ENCODE results near the gene NRCAM. TPM values are rescaled to one million over a fixed set of nuclear protein-coding genes. Genes with fewer than 3 reads are reported as not detected.
A peak's percentile ranks its signal among the peaks of the same experiment; 100 is the strongest.

NRCAM gene
- polyA plus RNA-seq, 2 of the 4 experiments (the other 2 are of a cell fraction) = 129 to 210 TPM

GRCh38 chr7:108454674-108455550, 1.3 kb downstream of the NRCAM start:
- H3K4me2 ChIP-seq = peak overlapping the region; percentile 83
- POLR2A ChIA-PET = interaction anchor here (0.5 to 2.0 kb wide), 5 partner anchors 130 to 224 kb away, joined by 3 to 5 read pairs (median 3); no protein-coding TSS in a partner anchor
- 2% methylated on average over 13 of the region's 72 CpGs for WGBS (ENCODE audit: missing lambda C conversion rate)

DNA sequence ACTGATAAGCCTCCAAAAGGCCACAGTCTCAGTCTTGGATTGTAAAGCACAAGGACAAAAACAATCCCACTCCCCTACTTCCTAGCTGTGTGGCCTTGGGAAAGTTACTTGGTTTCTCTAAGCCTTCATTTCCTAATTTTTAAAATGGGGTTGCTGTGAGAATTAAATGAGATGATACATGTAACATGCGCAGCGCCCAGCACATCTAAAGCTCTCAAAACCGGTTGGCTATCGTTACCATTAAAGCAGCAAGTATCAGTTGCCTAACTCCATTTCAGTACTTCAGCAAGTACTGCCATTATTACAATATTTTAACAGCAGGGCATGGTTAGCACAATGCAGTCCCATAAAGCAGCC, 1.9 kb downstream of the NRCAM start:
- Histone ChIP-seq H3K4me3 (peak overlapping the region; percentile 76), H3K4me2 (peak overlapping the region; percentile 83), H3K4me1 (peaks cover 62% of the 10 kb centered on the region), H3K9me3 (no peaks in the 10 kb centered on the region), H3K27ac (peak overlapping the region; percentile 90 to 96)
- CTCF ChIA-PET = interaction anchor here (0.8 to 3.1 kb wide), 15 partner anchors 13 to 284 kb away, joined by 3 to 19 read pairs (median 6); no protein-coding TSS in a partner anchor
- 40% methylated on average over 4 of the region's 4 CpGs for WGBS (ENCODE audit: missing lambda C conversion rate)
- POLR2A ChIA-PET = interaction anchor here (0.5 to 2.0 kb wide), 4 partner anchors 129 to 223 kb away, joined by 3 to 4 read pairs (median 3); no protein-coding TSS in a partner anchor
- no peak for FAIRE-seq
- TF ChIP-seq KDM5A (IDR thresholded peaks at IDR 0.05) (no peak), RAD21 (conservative IDR thresholded peaks at IDR 0.05 in 1 of 2, IDR thresholded peaks at IDR 0.05 in 1 of 2) (no peak), MAFK (IDR thresholded peaks at IDR 0.05; ENCODE audit: partially characterized antibody) (no peak), PHF8 (IDR thresholded peaks at IDR 0.05; ENCODE audit: borderline replicate concordance, low read depth) (no peak), RFX5 (IDR thresholded peaks at IDR 0.05) (no peak), JUNB (IDR thresholded peaks at IDR 0.05) (no peak), HMGXB4 (CRISPR knock-in tag; IDR thresholded peaks at IDR 0.05; ENCODE audit: borderline replicate concordance) (no peak), RNF2 (IDR thresholded peaks at IDR 0.05; ENCODE audit: borderline replicate concordance, low read depth) (no peak), POLR2AphosphoS2 (conservative IDR thresholded peaks at IDR 0.05; ENCODE audit: low read length) (no peak), NR3C1 (IDR thresholded peaks at IDR 0.05) (no peak), ZNF302 (CRISPR knock-in tag; IDR thresholded peaks at IDR 0.05) (no peak), RARB (CRISPR knock-in tag; IDR thresholded peaks at IDR 0.05) (no peak)
- no peak for ATAC-seq
- no peak for DNase-seq (ENCODE audit: low read depth in 1 of 2, low spot score in 1 of 2)

More at GRCh38 chr7:108454674-108455550, 1.3 kb downstream of the NRCAM start:
- H3K27ac ChIP-seq = peak overlapping the region; percentile 90 to 96
- H3K9me3 ChIP-seq = no peaks in the 10 kb centered on the region
- peak; percentile 51 to 62 for ATAC-seq
- TF ChIP-seq CBX8 (IDR thresholded peaks at IDR 0.05) = no peak
- TF ChIP-seq RAD21 (conservative IDR thresholded peaks at IDR 0.05 in 1 of 2, IDR thresholded peaks at IDR 0.05 in 1 of 2) = 0 out of 5 replicates have a peak, but pooled peaks of 1 of the 2 experiments have one; percentile 15
- TF ChIP-seq, protein P1, sequence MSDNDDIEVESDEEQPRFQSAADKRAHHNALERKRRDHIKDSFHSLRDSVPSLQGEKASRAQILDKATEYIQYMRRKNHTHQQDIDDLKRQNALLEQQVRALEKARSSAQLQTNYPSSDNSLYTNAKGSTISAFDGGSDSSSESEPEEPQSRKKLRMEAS (IDR thresholded peaks at IDR 0.05) = 0 out of 2 replicates have a peak, but pooled peaks have one; percentile 41
- TF ChIP-seq RNF2 (IDR thresholded peaks at IDR 0.05; ENCODE audit: borderline replicate concordance, low read depth) = no peak
- TF ChIP-seq CTCF (IDR thresholded peaks at IDR 0.05) = peak; percentile 19
- no peak for TF ChIP-seq EHF (CRISPR knock-in tag; IDR thresholded peaks at IDR 0.05)
- peak; percentile 61 to 64 for DNase-seq (ENCODE audit: low read depth in 1 of 2, low spot score in 1 of 2)
- no peak for FAIRE-seq
- H3K4me1 ChIP-seq = peaks cover 62% of the 10 kb centered on the region
- CTCF ChIA-PET = interaction anchor here (0.8 to 3.1 kb wide), 17 partner anchors 8 to 285 kb away, joined by 3 to 19 read pairs (median 5); no protein-coding TSS in a partner anchor
- H3K4me3 ChIP-seq = peak overlapping the region; percentile 76

GRCh38 chr7:108453320-108453719, 2.9 kb downstream of the NRCAM start:
- DNase-seq (ENCODE audit: low read depth in 1 of 2, low spot score in 1 of 2) (no peak), FAIRE-seq (peak; percentile 77), ATAC-seq (no peak)
- Histone ChIP-seq H3K9me3 (no peaks in the 10 kb centered on the region), H3K4me2 (peak overlapping the region; percentile 83), H3K4me1 (peaks cover 71% of the 10 kb centered on the region), H3K27ac (peak overlapping the region in 1 of 2 experiments; percentile 90; a peak in 1 of 6 replicates), H3K4me3 (peak overlapping the region; percentile 76; the same call in 1 of the 3 replicates)
- 87% methylated on average over 4 of the region's 4 CpGs for WGBS (ENCODE audit: missing lambda C conversion rate)
- ChIA-PET CTCF (interaction anchor here (0.9 to 3.1 kb wide), 19 partner anchors 11 to 307 kb away, joined by 3 to 19 read pairs (median 6); no protein-coding TSS in a partner anchor), POLR2A (no interaction called here)
- TF ChIP-seq HEYL (CRISPR knock-in tag; IDR thresholded peaks at IDR 0.05) (no peak), HOXB13 (CRISPR knock-in tag; IDR thresholded peaks at IDR 0.05; ENCODE audit: low read depth) (no peak)
